Astrocyte (in vitro differentiated cells and primary cell): ENCODE measurements around the gene DCDC2B. TPM values are rescaled to one million over a fixed set of nuclear protein-coding genes. Genes with fewer than 3 reads are reported as not detected.
A peak's percentile ranks its signal among the peaks of the same experiment; 100 is the strongest.

ENCODE experiments used
- DNase-seq: peaks from one replicate; pipeline ENCODE4 v3.0.0-alpha.2; 2010; ENCODE audit warnings: low read depth
- FAIRE-seq: peaks from 2 replicates; lab custom pipeline; 2011; peaks lifted over from hg19 to GRCh38; lab: Jason Lieb, UNC
- H2AFZ ChIP-seq: 2 replicates; pipeline ENCODE4 v1.6.0; 2012; ENCODE audit warnings: low read depth, low read length, inconsistent platforms
- H3K27ac ChIP-seq: 2 replicates; pipeline ENCODE4 v1.5.1; 2011; ENCODE audit warnings: low read depth, low read length, inconsistent platforms
- H3K27me3 ChIP-seq: 2 replicates; pipeline ENCODE4 v1.6.0; 2011; ENCODE audit warnings: low read length, inconsistent platforms; ENCODE audit not compliant: insufficient read depth
- H3K36me3 ChIP-seq: 2 replicates; pipeline ENCODE4 v1.5.1; 2011; ENCODE audit warnings: low read length, inconsistent platforms; ENCODE audit not compliant: insufficient read depth
- H3K4me1 ChIP-seq: 2 replicates; pipeline ENCODE4 v1.5.1; 2011; ENCODE audit warnings: low read length, inconsistent platforms; ENCODE audit not compliant: insufficient read depth
- H3K4me2 ChIP-seq: 2 replicates; pipeline ENCODE4 v1.6.0; 2012; ENCODE audit warnings: low read length, inconsistent platforms
- H3K4me3 ChIP-seq: 2 replicates; pipeline ENCODE4 v1.5.1; 2011; ENCODE audit warnings: low read depth, mild to moderate bottlenecking, low read length, inconsistent platforms; ENCODE audit not compliant: insufficient read depth
- H3K79me2 ChIP-seq: 2 replicates; pipeline ENCODE4 v1.6.0; 2012; ENCODE audit warnings: mild to moderate bottlenecking, low read length, inconsistent platforms; ENCODE audit not compliant: insufficient read depth
- H3K9ac ChIP-seq: 2 replicates; pipeline ENCODE4 v1.6.0; 2012; ENCODE audit warnings: mild to moderate bottlenecking, low read length, inconsistent platforms
- H3K9me3 ChIP-seq: 2 replicates; pipeline ENCODE4 v1.5.1; 2012; ENCODE audit warnings: low read depth, mild to moderate bottlenecking, low read length, inconsistent platforms; ENCODE audit not compliant: insufficient read depth
- H4K20me1 ChIP-seq: 2 replicates; pipeline ENCODE4 v1.6.0; 2012; ENCODE audit warnings: low read length, inconsistent platforms; ENCODE audit not compliant: insufficient read depth
- H3K27ac Mint-ChIP-seq: one replicate; pipeline ENCODE4 v1.8.0; 2021; ENCODE audit warnings: mild to moderate bottlenecking, mixed read lengths; ENCODE audit not compliant: unreplicated experiment
- H3K27me3 Mint-ChIP-seq: one replicate; pipeline ENCODE4 v1.8.0; 2021; ENCODE audit warnings: low read depth, mixed read lengths; ENCODE audit not compliant: unreplicated experiment
- H3K36me3 Mint-ChIP-seq: one replicate; pipeline ENCODE4 v1.8.0; 2021; ENCODE audit warnings: low read depth, mixed read lengths; ENCODE audit not compliant: unreplicated experiment
- H3K4me1 Mint-ChIP-seq: one replicate; pipeline ENCODE4 v1.8.0; 2021; ENCODE audit warnings: low read depth, mixed read lengths; ENCODE audit not compliant: unreplicated experiment
- H3K4me3 Mint-ChIP-seq: one replicate; pipeline ENCODE4 v1.8.0; 2021; ENCODE audit warnings: mild to moderate bottlenecking, moderate library complexity, mixed read lengths; ENCODE audit not compliant: unreplicated experiment
- H3K9me3 Mint-ChIP-seq: one replicate; pipeline ENCODE4 v1.8.0; 2021; ENCODE audit warnings: mild to moderate bottlenecking, mixed read lengths; ENCODE audit not compliant: unreplicated experiment
- CTCF ChIP-seq: IDR thresholded peaks from 2 replicates; pipeline ENCODE4 v1.5.1; 2011; ENCODE audit warnings: low read depth, mild to moderate bottlenecking, inconsistent platforms, low read length, moderate library complexity; ENCODE audit not compliant: insufficient read depth
- EZH2 ChIP-seq: IDR thresholded peaks from 2 replicates; pipeline ENCODE4 v1.6.1; 2012; ENCODE audit warnings: mild to moderate bottlenecking, low read length, inconsistent platforms; ENCODE audit not compliant: insufficient read depth
- total RNA-seq: library from RNA; stranded (reverse); gene quantifications from 2 replicates; pipeline ENCODE4 v1.2.1, GENCODE V29; 2021

The DCDC2B gene
- total RNA-seq, 1 donor from 2014 or later, result not detected

- peak overlapping the region; percentile 91 for H3K9ac ChIP-seq
- H4K20me1 ChIP-seq, result peaks cover 11% of the 10 kb centered on the region
- peak overlapping the region; percentile 78 for H3K27ac Mint-ChIP-seq
- H3K27ac ChIP-seq, result peak overlapping the region; percentile 88
- peak overlapping the region; percentile 96 for H3K4me2 ChIP-seq
- FAIRE-seq (no peak), DNase-seq (no peak)
- peaks cover 22% of the 10 kb centered on the region for H3K4me1 ChIP-seq
- H3K4me3 ChIP-seq, result peak overlapping the region; percentile 78
- no peaks in the 10 kb centered on the region for H3K27me3 Mint-ChIP-seq
- no peaks in the 10 kb centered on the region for H3K9me3 ChIP-seq
- peak overlapping the region; percentile 81 for H2AFZ ChIP-seq
- peaks cover 7% of the 10 kb centered on the region for H3K36me3 Mint-ChIP-seq
- peaks cover 27% of the 10 kb centered on the region for H3K4me1 Mint-ChIP-seq
- peak overlapping the region; percentile 86 for H3K4me3 Mint-ChIP-seq
- no peaks in the 10 kb centered on the region for H3K9me3 Mint-ChIP-seq
- peaks cover 15% of the 10 kb centered on the region for H3K36me3 ChIP-seq
- TF ChIP-seq EZH2 (no peak), CTCF (no peak)
- no peaks in the 10 kb centered on the region for H3K27me3 ChIP-seq
- peaks cover 4% of the 10 kb centered on the region for H3K79me2 ChIP-seq
Observed at GRCh38 chr1:32201011-32201855, 7.7 kb upstream of the DCDC2B start.

- DNase-seq, result no peak
- no peaks in the 10 kb centered on the region for H3K36me3 ChIP-seq
- H2AFZ ChIP-seq, result peak overlapping the region; percentile 85
- Mint-ChIP-seq H3K36me3 (peaks cover 2% of the 10 kb centered on the region), H3K4me1 (peaks cover 10% of the 10 kb centered on the region), H3K27me3 (no peaks in the 10 kb centered on the region), H3K9me3 (no peaks in the 10 kb centered on the region), H3K27ac (no peak overlapping the region), H3K4me3 (peak overlapping the region; percentile 85)
- H3K9me3 ChIP-seq, result no peaks in the 10 kb centered on the region
- FAIRE-seq, result no peak
- peak overlapping the region; percentile 95 for H3K4me2 ChIP-seq
- H3K79me2 ChIP-seq, result peaks cover 6% of the 10 kb centered on the region
- peak overlapping the region; percentile 55 for H3K27ac ChIP-seq
- peaks cover 16% of the 10 kb centered on the region for H3K4me1 ChIP-seq
- peak overlapping the region; percentile 91 for H3K9ac ChIP-seq
- peak overlapping the region; percentile 70 for H3K4me3 ChIP-seq
- no peak for TF ChIP-seq EZH2
- H3K27me3 ChIP-seq, result no peaks in the 10 kb centered on the region
- no peaks in the 10 kb centered on the region for H4K20me1 ChIP-seq
Observed at GRCh38 chr1:32204943-32205361, 3.9 kb upstream of the DCDC2B start.

DNA sequence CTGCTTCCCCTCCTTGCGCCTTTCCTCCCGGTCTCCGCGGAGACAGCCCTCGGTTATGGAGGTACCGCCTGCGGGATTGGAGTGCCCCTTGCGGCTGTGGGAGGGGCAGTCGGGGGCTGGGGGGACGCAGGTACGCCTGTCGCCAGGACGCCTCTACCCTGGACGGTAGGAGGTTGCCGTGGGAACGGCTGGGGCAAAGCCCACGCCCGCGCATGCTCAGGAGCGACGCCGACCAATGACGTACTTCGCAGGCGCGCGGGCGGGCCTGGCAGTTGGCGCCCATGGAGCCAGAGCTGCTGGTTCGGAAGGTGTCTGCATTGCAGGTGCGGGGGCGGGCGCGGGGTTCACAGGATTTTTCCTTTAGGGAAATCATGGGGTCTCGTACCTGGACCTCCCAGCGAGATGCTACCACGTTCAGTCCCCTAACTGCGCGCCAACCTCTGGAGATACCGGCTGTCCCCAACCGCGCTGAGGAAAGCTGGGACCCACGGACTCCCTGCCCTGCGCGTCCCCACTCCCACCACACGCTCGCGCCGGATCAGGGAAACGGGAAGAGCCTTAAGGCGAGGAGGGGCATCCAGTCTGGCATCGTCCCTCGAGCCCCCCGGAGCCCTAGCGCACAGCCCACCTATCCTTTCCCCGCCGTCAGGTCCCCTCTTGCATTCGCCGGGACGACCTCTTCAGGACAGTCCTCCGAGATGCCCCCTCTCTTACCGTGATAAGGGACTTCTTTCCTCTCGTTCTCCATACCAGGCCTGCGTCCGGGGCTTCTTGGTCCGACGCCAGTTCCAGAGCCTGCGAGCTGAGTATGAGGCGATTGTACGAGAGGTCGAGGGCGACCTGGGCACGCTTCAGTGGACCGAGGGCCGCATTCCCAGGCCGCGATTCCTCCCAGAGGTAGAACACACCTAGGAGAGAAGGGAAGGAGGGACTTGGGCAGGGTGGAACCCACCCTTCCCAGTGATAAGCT lies 3.2 kb upstream of the DCDC2B start, which contains the start of gene IQCC:
IQCC (plus strand) TSS at position 271 of the 970 bp plus-strand sequence; CDS start at position 282, 11 bp downstream.
- H3K27me3 ChIP-seq, result no peaks in the 10 kb centered on the region
- H3K4me3 ChIP-seq, result peak within 1 kb of the TSS; percentile 70
- peak within 1 kb of the TSS; percentile 95 for H3K4me2 ChIP-seq
- H3K9me3 ChIP-seq, result no peaks in the 10 kb centered on the region
- H3K27me3 Mint-ChIP-seq, result no peaks in the 10 kb centered on the region
- no peaks in the 10 kb centered on the region for H3K36me3 ChIP-seq
- peaks cover 6% of the 10 kb centered on the region for H3K4me1 Mint-ChIP-seq
- TF ChIP-seq EZH2, result no peak
- no peak for TF ChIP-seq CTCF
- H2AFZ ChIP-seq, result peak within 1 kb of the TSS; percentile 85
- H3K9ac ChIP-seq, result peak within 1 kb of the TSS; percentile 91
- H3K9me3 Mint-ChIP-seq, result no peaks in the 10 kb centered on the region
- peaks cover 2% of the 10 kb centered on the region for H3K36me3 Mint-ChIP-seq
- DNase-seq, result peak; percentile 59
- peak within 1 kb of the TSS; percentile 12 for H3K27ac Mint-ChIP-seq
- H4K20me1 ChIP-seq, result no peaks in the 10 kb centered on the region
- peak within 1 kb of the TSS; percentile 55 for H3K27ac ChIP-seq
- peaks cover 13% of the 10 kb centered on the region for H3K4me1 ChIP-seq
- no peak for FAIRE-seq
- H3K79me2 ChIP-seq, result peaks cover 6% of the 10 kb centered on the region
- peak within 1 kb of the TSS; percentile 85 for H3K4me3 Mint-ChIP-seq
